CD8-positive, alpha-beta memory T cell (primary cell): ENCODE data around the gene PAQR5. TPM values are rescaled to one million over a fixed set of nuclear protein-coding genes. Genes with fewer than 3 reads are reported as not detected.

Experiments used
- CTCF ChIA-PET: fragments of 350-600 bp; sonication (Branson Sonifier 250); formaldehyde crosslinking; loops from one replicate; lab custom pipeline; 2021; ENCODE audit warnings: antibody characterized with exemption; lab: Charles Lee
- POLR2A ChIA-PET: fragments of 350-600 bp; sonication (Branson Sonifier 250); formaldehyde crosslinking; loops from one replicate; lab custom pipeline; 2021; ENCODE audit warnings: antibody characterized with exemption; lab: Charles Lee
- DNase-seq, 5 donors: peaks; one replicate each; pipeline versions ENCODE4 v3.0.0 to v3.0.0-alpha.2; 2020 to 2022; ENCODE audit warnings: mixed read lengths in 1 of 5
- H3K27ac ChIP-seq: one replicate; pipeline ENCODE4 v1.7.0; 2013; ENCODE audit warnings: low read depth, mild to moderate bottlenecking, low read length, moderate library complexity
- H3K27me3 ChIP-seq: 2 replicates; pipeline ENCODE4 v1.7.0; 2013; ENCODE audit warnings: low read length, mild to moderate bottlenecking; ENCODE audit not compliant: insufficient read depth, poor library complexity, severe bottlenecking
- H3K36me3 ChIP-seq: 2 replicates; pipeline ENCODE4 v1.7.0; 2013; ENCODE audit warnings: mild to moderate bottlenecking, low read length, moderate library complexity; ENCODE audit not compliant: insufficient read depth
- H3K4me1 ChIP-seq: 2 replicates; pipeline ENCODE4 v1.7.0; 2013; ENCODE audit warnings: mild to moderate bottlenecking, low read length, moderate library complexity; ENCODE audit not compliant: insufficient read depth
- H3K4me3 ChIP-seq: 2 replicates; pipeline ENCODE4 v1.7.0; 2013; ENCODE audit warnings: mild to moderate bottlenecking, low read length
- H3K9me3 ChIP-seq: 2 replicates; pipeline ENCODE4 v1.7.0; 2013; ENCODE audit warnings: mild to moderate bottlenecking, low read length
- H3K27ac Mint-ChIP-seq, 8 donors: one replicate each; pipeline ENCODE4 v1.8.0; 2020 to 2021; ENCODE audit warnings: mixed read lengths in 8 of 8, mild to moderate bottlenecking in 6 of 8, inconsistent platforms in 3 of 8, moderate library complexity in 3 of 8
- H3K27me3 Mint-ChIP-seq, 2 donors: one replicate each; pipeline ENCODE4 v1.8.0; 2020 to 2021; ENCODE audit warnings: mixed read lengths in 2 of 2, mild to moderate bottlenecking in 1 of 2, moderate library complexity in 1 of 2
- H3K36me3 Mint-ChIP-seq, 3 donors: one replicate each; pipeline ENCODE4 v1.8.0; 2020 to 2021; ENCODE audit warnings: mixed read lengths in 3 of 3, inconsistent platforms in 1 of 3, mild to moderate bottlenecking in 1 of 3
- H3K4me1 Mint-ChIP-seq, 3 donors: one replicate each; pipeline ENCODE4 v1.8.0; 2020 to 2021; ENCODE audit warnings: mixed read lengths in 3 of 3, inconsistent platforms in 1 of 3, mild to moderate bottlenecking in 1 of 3
- H3K4me3 Mint-ChIP-seq, 7 donors: one replicate each; pipeline ENCODE4 v1.8.0; 2020 to 2021; ENCODE audit warnings: mixed read lengths in 7 of 7, mild to moderate bottlenecking in 6 of 7, moderate library complexity in 4 of 7, inconsistent platforms in 2 of 7
- H3K9me3 Mint-ChIP-seq, 5 donors: one replicate each; pipeline ENCODE4 v1.8.0; 2020 to 2022; ENCODE audit warnings: mixed read lengths in 5 of 5, mild to moderate bottlenecking in 3 of 5, moderate library complexity in 2 of 5, inconsistent platforms in 1 of 5
- polyA plus RNA-seq: library from polyadenylated mRNA; unstranded; fragments of 300-500 nt; fragmentation: Illumina TruSeq; gene quantifications from one replicate; pipeline ENCODE4 v1.2.3, GENCODE V29; 2021
- total RNA-seq, 2 experiments: library from RNA; stranded (reverse); gene quantifications; one replicate each; pipeline ENCODE4 v1.2.3, GENCODE V29; 2021

Gene PAQR5
- total and polyA plus RNA-seq, 3 experiments from 2014 or later, result not detected

- DNase-seq, result no peak
- Mint-ChIP-seq H3K27me3 (peaks cover 7 to 19% of the 10 kb centered on the region in 2 donors), H3K4me3 (no peak overlapping the region), H3K36me3 (no peaks in the 10 kb centered on the region), H3K27ac (no peak overlapping the region), H3K9me3 (no peaks in the 10 kb centered on the region), H3K4me1 (no peaks in the 10 kb centered on the region)
- no peak overlapping the region for H3K27ac ChIP-seq
- CTCF ChIA-PET, result no interaction called here
- H3K36me3 ChIP-seq, result no peaks in the 10 kb centered on the region
- POLR2A ChIA-PET, result no interaction called here
- H3K27me3 ChIP-seq, result no peaks in the 10 kb centered on the region
- no peaks in the 10 kb centered on the region for H3K4me1 ChIP-seq
- no peaks in the 10 kb centered on the region for H3K9me3 ChIP-seq
- H3K4me3 ChIP-seq, result no peak overlapping the region
These were observed 60.1 kb downstream of the PAQR5 start for GRCh38 chr15:69358850-69359249.

- Histone ChIP-seq H3K4me1 (no peaks in the 10 kb centered on the region), H3K36me3 (no peaks in the 10 kb centered on the region), H3K4me3 (no peak overlapping the region), H3K27ac (no peak overlapping the region), H3K9me3 (no peaks in the 10 kb centered on the region), H3K27me3 (no peaks in the 10 kb centered on the region)
- ChIA-PET POLR2A (no interaction called here), CTCF (no interaction called here)
- Mint-ChIP-seq H3K27me3 (peaks cover 7 to 19% of the 10 kb centered on the region in 2 donors), H3K9me3 (no peaks in the 10 kb centered on the region), H3K4me3 (no peak overlapping the region), H3K36me3 (no peaks in the 10 kb centered on the region), H3K27ac (peak overlapping the region in 1 of 8 donors; percentile 15), H3K4me1 (no peaks in the 10 kb centered on the region)
- no peak for DNase-seq
These were observed 61.0 kb downstream of the PAQR5 start for GRCh38 chr15:69359722-69360121.

- POLR2A ChIA-PET, result no interaction called here
- Mint-ChIP-seq H3K27ac (no peak overlapping the region), H3K4me3 (no peak overlapping the region), H3K9me3 (no peaks in the 10 kb centered on the region), H3K4me1 (no peaks in the 10 kb centered on the region), H3K36me3 (no peaks in the 10 kb centered on the region), H3K27me3 (peaks cover 11 to 19% of the 10 kb centered on the region in 2 donors)
- Histone ChIP-seq H3K4me1 (no peaks in the 10 kb centered on the region), H3K9me3 (no peaks in the 10 kb centered on the region), H3K4me3 (no peak overlapping the region), H3K36me3 (no peaks in the 10 kb centered on the region), H3K27me3 (no peaks in the 10 kb centered on the region), H3K27ac (no peak overlapping the region)
- CTCF ChIA-PET, result no interaction called here
- no peak for DNase-seq
These were observed 61.9 kb downstream of the PAQR5 start for GRCh38 chr15:69360642-69361041.

- Histone ChIP-seq H3K4me1 (no peaks in the 10 kb centered on the region), H3K9me3 (no peaks in the 10 kb centered on the region), H3K36me3 (no peaks in the 10 kb centered on the region), H3K27ac (no peak overlapping the region), H3K4me3 (no peak overlapping the region), H3K27me3 (no peaks in the 10 kb centered on the region)
- Mint-ChIP-seq H3K36me3 (peaks cover 0 to 4% (median 0%) of the 10 kb centered on the region in 3 donors), H3K4me3 (no peak overlapping the region), H3K27ac (no peak overlapping the region), H3K9me3 (peaks cover 0 to 2% (median 0%) of the 10 kb centered on the region in 5 donors), H3K4me1 (no peaks in the 10 kb centered on the region), H3K27me3 (peaks cover 12 to 31% of the 10 kb centered on the region in 2 donors)
- DNase-seq, result no peak
- CTCF ChIA-PET, result no interaction called here
- POLR2A ChIA-PET, result no interaction called here
These were observed 68.5 kb downstream of the PAQR5 start for GRCh38 chr15:69367236-69367635.

- H3K36me3 Mint-ChIP-seq, result peaks cover 0 to 4% (median 0%) of the 10 kb centered on the region in 3 donors
- no peak overlapping the region for H3K4me3 Mint-ChIP-seq
- ChIA-PET CTCF (no interaction called here), POLR2A (no interaction called here)
- H3K9me3 Mint-ChIP-seq, result peaks cover 0 to 2% (median 0%) of the 10 kb centered on the region in 5 donors
- Histone ChIP-seq H3K36me3 (no peaks in the 10 kb centered on the region), H3K27me3 (no peaks in the 10 kb centered on the region), H3K4me1 (no peaks in the 10 kb centered on the region), H3K4me3 (no peak overlapping the region), H3K27ac (no peak overlapping the region), H3K9me3 (no peaks in the 10 kb centered on the region)
- no peaks in the 10 kb centered on the region for H3K4me1 Mint-ChIP-seq
- peaks cover 9 to 33% of the 10 kb centered on the region in 2 donors for H3K27me3 Mint-ChIP-seq
- H3K27ac Mint-ChIP-seq, result peak overlapping the region in 1 of 8 donors; percentile 5
- no peak for DNase-seq
These were observed 70.9 kb downstream of the PAQR5 start for GRCh38 chr15:69369631-69370030.

GRCh38 chr15:69373406-69373805, 74.7 kb downstream of the PAQR5 start:
- Mint-ChIP-seq H3K36me3 (peaks cover 0 to 4% (median 0%) of the 10 kb centered on the region in 3 donors), H3K27me3 (peaks cover 8 to 32% of the 10 kb centered on the region in 2 donors), H3K9me3 (no peaks in the 10 kb centered on the region), H3K4me1 (no peaks in the 10 kb centered on the region), H3K27ac (no peak overlapping the region), H3K4me3 (no peak overlapping the region)
- no peaks in the 10 kb centered on the region for H3K9me3 ChIP-seq
- H3K4me1 ChIP-seq, result no peaks in the 10 kb centered on the region
- no peak overlapping the region for H3K4me3 ChIP-seq
- no peak overlapping the region for H3K27ac ChIP-seq
- H3K27me3 ChIP-seq, result no peaks in the 10 kb centered on the region
- CTCF ChIA-PET, result no interaction called here
- DNase-seq, result no peak
- POLR2A ChIA-PET, result no interaction called here
- H3K36me3 ChIP-seq, result no peaks in the 10 kb centered on the region

- Mint-ChIP-seq H3K27ac (no peak overlapping the region), H3K4me3 (no peak overlapping the region), H3K36me3 (no peaks in the 10 kb centered on the region), H3K9me3 (no peaks in the 10 kb centered on the region), H3K4me1 (no peaks in the 10 kb centered on the region), H3K27me3 (peaks cover 8 to 38% of the 10 kb centered on the region in 2 donors)
- DNase-seq, result no peak
- no peaks in the 10 kb centered on the region for H3K4me1 ChIP-seq
- ChIA-PET POLR2A (no interaction called here), CTCF (no interaction called here)
- H3K9me3 ChIP-seq, result no peaks in the 10 kb centered on the region
- H3K36me3 ChIP-seq, result no peaks in the 10 kb centered on the region
- H3K4me3 ChIP-seq, result no peak overlapping the region
- H3K27ac ChIP-seq, result no peak overlapping the region
- no peaks in the 10 kb centered on the region for H3K27me3 ChIP-seq
These were observed 76.6 kb downstream of the PAQR5 start for GRCh38 chr15:69375151-69375790.

GRCh38 chr15:69377216-69377970, 78.7 kb downstream of the PAQR5 start:
- H3K36me3 Mint-ChIP-seq, result no peaks in the 10 kb centered on the region
- H3K4me3 Mint-ChIP-seq, result no peak overlapping the region
- DNase-seq, result no peak
- H3K9me3 Mint-ChIP-seq, result no peaks in the 10 kb centered on the region
- CTCF ChIA-PET, result interaction anchor here (2.5 kb wide), 1 partner anchor 18 kb away, joined by 8 read pairs; no protein-coding TSS in a partner anchor
- H3K27ac Mint-ChIP-seq, result no peak overlapping the region
- H3K4me3 ChIP-seq, result no peak overlapping the region
- POLR2A ChIA-PET, result no interaction called here
- H3K4me1 ChIP-seq, result no peaks in the 10 kb centered on the region
- H3K4me1 Mint-ChIP-seq, result no peaks in the 10 kb centered on the region
- no peaks in the 10 kb centered on the region for H3K36me3 ChIP-seq
- no peak overlapping the region for H3K27ac ChIP-seq
- H3K27me3 Mint-ChIP-seq, result peaks cover 13 to 40% of the 10 kb centered on the region in 2 donors
- H3K9me3 ChIP-seq, result no peaks in the 10 kb centered on the region
- no peaks in the 10 kb centered on the region for H3K27me3 ChIP-seq
